Smooth muscle cell (in vitro differentiated cells): ENCODE measurements around the gene SDCBP2. TPM values are rescaled to one million over a fixed set of nuclear protein-coding genes. Genes with fewer than 3 reads are reported as not detected.

Experiments
- DNase-seq: peaks from one replicate; lab custom pipeline; 2025; ENCODE audit not compliant: unreplicated experiment; lab: John Stamatoyannopoulos, UW
- H2AFZ ChIP-seq: fragments of 200-600 bp; sonication (generic); 2 replicates; pipeline ENCODE4 v1.6.0; 2016; ENCODE audit warnings: antibody characterized with exemption, low read depth, mild to moderate bottlenecking
- H3F3A ChIP-seq: fragments of 200-600 bp; sonication (generic); 2 replicates; pipeline ENCODE4 v1.6.0; 2017; ENCODE audit warnings: antibody characterized with exemption, low read depth
- H3K27ac ChIP-seq: fragments of 200-600 bp; sonication (generic); 2 replicates; pipeline ENCODE4 v1.5.1; 2016; ENCODE audit warnings: low read depth, mild to moderate bottlenecking
- H3K27me3 ChIP-seq: fragments of 200-600 bp; sonication (generic); 2 replicates; pipeline ENCODE4 v1.6.1; 2016; ENCODE audit warnings: low read depth, mild to moderate bottlenecking
- H3K36me3 ChIP-seq: fragments of 200-600 bp; sonication (generic); 2 replicates; pipeline ENCODE4 v1.5.1; 2016; ENCODE audit warnings: low read depth
- H3K4me1 ChIP-seq: fragments of 200-600 bp; sonication (generic); 2 replicates; pipeline ENCODE4 v1.5.1; 2016; ENCODE audit warnings: low read depth
- H3K4me2 ChIP-seq: fragments of 200-600 bp; sonication (generic); 2 replicates; pipeline ENCODE4 v1.6.0; 2016; ENCODE audit warnings: mild to moderate bottlenecking
- H3K4me3 ChIP-seq: fragments of 200-600 bp; sonication (generic); 2 replicates; pipeline ENCODE4 v1.5.1; 2016; ENCODE audit warnings: mild to moderate bottlenecking
- H3K79me2 ChIP-seq: fragments of 200-600 bp; sonication (generic); 2 replicates; pipeline ENCODE4 v1.6.0; 2016; ENCODE audit warnings: low read depth, mild to moderate bottlenecking
- H3K9ac ChIP-seq: fragments of 200-600 bp; sonication (generic); 2 replicates; pipeline ENCODE4 v1.6.0; 2016; ENCODE audit warnings: low read depth
- H3K9me3 ChIP-seq: fragments of 200-600 bp; sonication (generic); replicated peaks from 2 replicates; pipeline ENCODE4 v1.5.1; 2016; ENCODE audit warnings: low read depth
- H4K20me1 ChIP-seq: fragments of 200-600 bp; sonication (generic); 2 replicates; pipeline ENCODE4 v1.6.0; 2016; ENCODE audit warnings: low read depth
- WGBS: methylation state at CpG from one replicate; pipeline ENCODE4 v1.1.7; 2016; ENCODE audit warnings: low lambda C conversion rate; 5-methylcytosine and 5-hydroxymethylcytosine counted together
- polyA plus RNA-seq: library from polyadenylated mRNA; unstranded; fragments of >200 nt; fragmentation: Nextera tagmentation; extraction: Ambion mirVana; gene quantifications from 2 replicates; pipeline ENCODE4 v1.2.1, GENCODE V29; 2016
- total RNA-seq: library from RNA; depleted of rRNA; stranded (reverse); fragments of >200 nt; gene quantifications from 2 replicates; pipeline ENCODE4 v1.2.3, GENCODE V29; 2014
- TF ChIP-seq, protein P1 (sequence below): fragments of 200-600 bp; sonication (generic); IDR thresholded peaks from 2 replicates; pipeline ENCODE4 v1.5.1; 2017; ENCODE audit warnings: borderline replicate concordance, mild to moderate bottlenecking, antibody characterized with exemption; ENCODE audit not compliant: insufficient read depth, poor library complexity, severe bottlenecking

SDCBP2 gene
- total and polyA plus RNA-seq, 2 experiments from 2014 or later, result 3.6 to 4.7 TPM

DNA sequence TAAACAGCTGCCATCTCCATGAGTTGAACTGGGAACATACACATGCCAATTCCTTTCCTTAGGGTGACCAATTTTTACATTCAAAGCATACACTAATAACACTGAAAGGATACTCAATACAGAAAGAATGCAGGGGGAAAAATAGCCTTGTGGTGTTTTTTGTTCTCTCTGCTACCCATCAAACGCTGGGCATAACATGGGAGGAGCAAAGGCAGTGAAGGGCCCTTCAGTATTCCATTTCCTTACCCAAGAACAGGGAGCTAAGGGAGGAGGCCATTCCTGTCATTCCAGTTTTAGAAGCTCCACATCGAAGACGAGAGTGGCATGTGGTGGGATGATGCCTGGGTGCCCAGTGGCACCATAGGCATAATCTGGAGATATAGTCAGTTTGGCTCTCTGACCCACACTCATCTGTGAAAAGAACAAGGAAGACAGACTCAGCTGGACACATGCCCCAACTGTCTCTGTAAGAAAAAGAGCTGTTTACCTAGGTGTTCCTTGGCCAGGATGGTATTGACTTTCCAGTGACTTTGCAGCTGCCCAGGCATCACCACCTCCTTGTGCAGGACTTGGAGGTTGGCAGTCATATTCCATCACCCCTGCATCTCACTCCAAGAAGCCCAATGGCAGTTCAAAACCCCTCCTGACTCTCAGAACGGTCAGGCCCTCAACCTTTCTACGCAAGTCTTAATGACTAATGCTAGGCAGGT, 43.0 kb upstream of the SDCBP2 start:
- Histone ChIP-seq H3K79me2 (peaks cover 54% of the 10 kb centered on the region), H3K4me3 (no peak overlapping the region), H3K4me1 (peaks cover 3% of the 10 kb centered on the region), H3K36me3 (peaks cover 6% of the 10 kb centered on the region), H3K27ac (no peak overlapping the region), H3K9me3 (no peaks in the 10 kb centered on the region), H3K27me3 (no peaks in the 10 kb centered on the region), H3K9ac (no peak overlapping the region), H3F3A (peaks cover 4% of the 10 kb centered on the region), H2AFZ (no peak overlapping the region), H4K20me1 (peaks cover 90% of the 10 kb centered on the region), H3K4me2 (no peak overlapping the region)
- DNase-seq, result no peak
- TF ChIP-seq, protein P1, sequence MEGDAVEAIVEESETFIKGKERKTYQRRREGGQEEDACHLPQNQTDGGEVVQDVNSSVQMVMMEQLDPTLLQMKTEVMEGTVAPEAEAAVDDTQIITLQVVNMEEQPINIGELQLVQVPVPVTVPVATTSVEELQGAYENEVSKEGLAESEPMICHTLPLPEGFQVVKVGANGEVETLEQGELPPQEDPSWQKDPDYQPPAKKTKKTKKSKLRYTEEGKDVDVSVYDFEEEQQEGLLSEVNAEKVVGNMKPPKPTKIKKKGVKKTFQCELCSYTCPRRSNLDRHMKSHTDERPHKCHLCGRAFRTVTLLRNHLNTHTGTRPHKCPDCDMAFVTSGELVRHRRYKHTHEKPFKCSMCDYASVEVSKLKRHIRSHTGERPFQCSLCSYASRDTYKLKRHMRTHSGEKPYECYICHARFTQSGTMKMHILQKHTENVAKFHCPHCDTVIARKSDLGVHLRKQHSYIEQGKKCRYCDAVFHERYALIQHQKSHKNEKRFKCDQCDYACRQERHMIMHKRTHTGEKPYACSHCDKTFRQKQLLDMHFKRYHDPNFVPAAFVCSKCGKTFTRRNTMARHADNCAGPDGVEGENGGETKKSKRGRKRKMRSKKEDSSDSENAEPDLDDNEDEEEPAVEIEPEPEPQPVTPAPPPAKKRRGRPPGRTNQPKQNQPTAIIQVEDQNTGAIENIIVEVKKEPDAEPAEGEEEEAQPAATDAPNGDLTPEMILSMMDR, result no peak
- WGBS, result 84% methylated on average over 5 of the region's 5 CpGs

DNA sequence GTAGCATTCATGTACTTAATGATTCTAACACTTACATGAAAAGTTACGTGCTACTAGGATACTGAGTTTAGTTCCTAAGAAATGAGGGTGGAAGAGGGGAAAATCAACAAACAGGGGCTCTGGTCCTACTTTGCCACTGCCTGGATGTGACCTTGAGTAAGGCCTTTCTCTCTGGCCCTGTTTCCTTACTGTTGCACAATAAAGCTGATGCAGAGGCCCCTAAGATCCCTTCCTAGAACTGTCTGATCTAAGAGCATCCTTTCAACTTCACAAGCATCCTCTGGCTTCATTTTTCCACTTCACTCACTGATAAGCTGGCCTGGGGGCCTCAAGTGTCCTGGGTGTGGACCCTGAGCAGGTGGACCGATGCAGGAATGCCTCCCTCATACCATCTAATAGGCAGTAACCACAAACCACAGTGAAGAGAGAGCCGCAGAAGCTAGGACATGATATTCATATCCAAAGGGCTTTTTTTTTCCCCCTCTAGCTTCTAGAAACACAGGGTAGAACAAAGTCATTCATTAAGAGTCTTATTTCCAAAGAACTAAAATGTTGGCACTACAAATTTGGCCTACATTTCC, 42.4 kb upstream of the SDCBP2 start:
- Histone ChIP-seq H3K79me2 (peaks cover 47% of the 10 kb centered on the region), H3F3A (no peaks in the 10 kb centered on the region), H2AFZ (no peak overlapping the region), H3K9me3 (no peaks in the 10 kb centered on the region), H3K9ac (no peak overlapping the region), H4K20me1 (peaks cover 83% of the 10 kb centered on the region), H3K27ac (no peak overlapping the region), H3K4me2 (no peak overlapping the region), H3K27me3 (no peaks in the 10 kb centered on the region), H3K36me3 (peaks cover 6% of the 10 kb centered on the region), H3K4me3 (no peak overlapping the region), H3K4me1 (no peaks in the 10 kb centered on the region)
- WGBS, result 92% methylated on average over 3 of the region's 3 CpGs
- DNase-seq, result no peak
- TF ChIP-seq, protein P1, result no peak

DNA sequence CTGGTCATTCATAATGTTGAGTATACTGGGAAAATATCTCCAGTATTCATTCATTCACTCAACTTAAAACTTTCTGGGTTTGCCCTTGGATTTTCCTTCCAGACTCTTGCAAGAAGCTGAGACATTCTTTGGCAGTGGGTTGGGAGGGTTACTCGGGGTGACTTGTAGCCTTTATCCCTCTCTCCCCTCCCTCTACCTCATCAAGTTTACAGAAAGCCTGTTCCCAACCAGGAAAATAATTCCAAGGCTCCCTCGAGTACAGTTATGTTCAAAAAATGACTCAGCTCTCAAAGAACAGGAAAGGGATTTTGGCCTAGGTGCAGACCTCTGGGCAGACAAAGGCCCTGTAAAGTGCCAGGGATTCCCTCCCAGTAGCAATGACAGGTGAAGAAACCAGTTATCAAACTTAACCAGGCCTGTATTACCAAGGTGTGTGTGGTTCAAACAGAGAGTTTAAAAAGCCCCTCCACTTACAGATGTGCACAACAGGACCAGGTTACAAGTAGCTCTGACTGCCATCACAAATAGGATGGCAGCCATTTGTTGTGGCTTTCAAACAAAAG, 41.7 kb upstream of the SDCBP2 start:
- whole genome bisulfite sequencing, result 77% methylated on average over 2 of the region's 2 CpGs
- DNase-seq, result no peak
- Histone ChIP-seq H3K9me3 (no peaks in the 10 kb centered on the region), H3K27me3 (no peaks in the 10 kb centered on the region), H3F3A (no peaks in the 10 kb centered on the region), H3K4me2 (no peak overlapping the region), H3K4me1 (no peaks in the 10 kb centered on the region), H4K20me1 (peaks cover 76% of the 10 kb centered on the region), H3K36me3 (peaks cover 6% of the 10 kb centered on the region), H2AFZ (no peak overlapping the region), H3K4me3 (no peak overlapping the region), H3K27ac (no peak overlapping the region), H3K79me2 (peaks cover 40% of the 10 kb centered on the region), H3K9ac (no peak overlapping the region)
- TF ChIP-seq, protein P1, result no peak
